Activated T-helper 9 cell treated with anti-CD3 and anti-CD28 coated beads, Interleukin-2, amount 50 U/mL, for 16 hours (primary cell): Measurements from ENCODE around the gene ALKBH4.
"Not testable (repeated sequence)": the region's sequence is repeated elsewhere in the genome, so short reads cannot be mapped to it uniquely, and the experiment has no call there.

Source experiments
- DNase-seq: peaks from one replicate; pipeline ENCODE4 v3.0.0-alpha.2; 2020; ENCODE audit warnings: low read depth

ALKBH4 gene

GRCh38 chr7:102454932-102455331, 9.7 kb downstream of the ALKBH4 start:
- DNase-seq: not testable (repeated sequence)

- no peak for DNase-seq
These were observed 10.2 kb downstream of the ALKBH4 start for GRCh38 chr7:102454468-102454867.

GRCh38 chr7:102453319-102453718, 11.3 kb downstream of the ALKBH4 start:
- no peak for DNase-seq

- DNase-seq: no peak
These were observed 12.2 kb downstream of the ALKBH4 start for GRCh38 chr7:102452451-102452850.

DNA sequence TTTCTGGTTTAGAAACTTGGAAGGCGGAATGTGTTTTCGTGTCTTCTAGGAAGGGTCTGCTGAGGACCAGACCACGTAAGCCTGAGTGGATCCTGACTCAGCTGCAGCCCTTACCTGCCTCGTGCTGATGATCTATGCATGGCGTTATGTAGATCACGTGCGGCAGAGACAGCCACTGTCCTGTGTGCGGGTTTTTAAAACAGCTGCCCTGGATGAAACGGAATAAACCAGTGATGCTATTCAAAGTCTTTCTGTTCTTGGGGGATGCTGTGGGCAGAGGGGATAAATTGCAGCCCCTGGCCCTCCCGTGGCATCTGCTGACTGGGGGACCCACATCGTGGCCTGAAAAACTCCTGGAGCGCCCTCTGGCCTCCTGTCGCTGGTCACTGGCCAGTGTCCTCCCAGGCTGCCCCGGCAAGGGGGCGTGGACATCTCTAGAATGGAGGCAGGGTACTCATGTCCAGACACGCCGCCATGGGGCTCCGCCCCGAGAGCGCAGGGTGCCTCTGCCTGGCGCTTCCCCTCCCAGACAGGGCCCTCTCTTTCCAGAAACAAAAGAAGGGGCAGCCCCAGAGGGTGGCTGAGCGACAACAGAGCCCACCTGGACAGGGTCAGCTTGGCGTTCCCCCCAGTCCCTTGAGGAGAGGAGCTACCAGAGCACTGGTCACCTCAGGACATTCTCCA, 13.2 kb downstream of the ALKBH4 start:
- no peak for DNase-seq

DNA sequence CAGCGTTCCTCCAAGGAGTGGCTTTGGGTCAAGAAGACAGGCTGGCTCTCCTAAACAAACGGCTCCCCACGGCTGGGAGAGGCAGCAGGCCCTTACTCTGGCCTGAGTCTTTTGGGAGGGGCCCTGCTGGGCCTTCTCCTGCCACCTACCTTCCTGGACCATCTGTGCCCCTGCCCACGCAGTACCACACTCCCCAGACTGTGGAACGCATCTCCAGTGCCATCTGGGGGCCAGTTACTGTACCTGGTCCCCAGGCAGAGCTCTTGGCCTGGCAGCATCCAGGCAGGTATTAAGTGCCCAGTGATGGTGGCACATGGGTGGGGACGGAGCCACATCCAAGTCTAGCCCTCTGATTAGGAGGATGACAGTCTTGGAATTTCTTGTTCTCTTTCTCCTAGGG, 14.4 kb downstream of the ALKBH4 start:
- peak; percentile 37 for DNase-seq

- DNase-seq: no peak
These were observed 15.5 kb downstream of the ALKBH4 start for GRCh38 chr7:102449136-102449535.

DNA sequence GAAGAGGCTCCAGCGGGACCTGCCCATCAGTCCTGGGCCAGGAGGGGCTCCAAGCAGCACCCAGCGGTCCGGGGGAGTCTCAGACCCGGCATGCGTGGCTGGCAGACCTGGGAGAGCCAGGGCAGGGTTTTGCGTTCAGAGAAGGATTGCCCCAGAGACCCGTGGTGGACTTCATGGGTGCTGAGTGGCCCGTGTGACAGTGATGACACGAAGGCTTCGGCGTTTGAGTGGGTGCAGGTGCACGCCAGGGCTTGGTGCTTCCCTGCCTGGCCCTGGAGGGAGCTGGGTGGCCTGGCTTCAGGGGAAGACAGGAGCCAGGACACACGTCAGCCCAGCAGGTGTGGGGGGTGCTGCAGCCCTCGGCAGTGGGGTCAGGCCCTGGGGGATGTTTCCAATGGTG, 17.4 kb downstream of the ALKBH4 start:
- no peak for DNase-seq

- DNase-seq: no peak
These were observed 18.1 kb downstream of the ALKBH4 start for GRCh38 chr7:102446387-102447156.

GRCh38 chr7:102445674-102446071, 19.0 kb downstream of the ALKBH4 start:
- no peak for DNase-seq

DNA sequence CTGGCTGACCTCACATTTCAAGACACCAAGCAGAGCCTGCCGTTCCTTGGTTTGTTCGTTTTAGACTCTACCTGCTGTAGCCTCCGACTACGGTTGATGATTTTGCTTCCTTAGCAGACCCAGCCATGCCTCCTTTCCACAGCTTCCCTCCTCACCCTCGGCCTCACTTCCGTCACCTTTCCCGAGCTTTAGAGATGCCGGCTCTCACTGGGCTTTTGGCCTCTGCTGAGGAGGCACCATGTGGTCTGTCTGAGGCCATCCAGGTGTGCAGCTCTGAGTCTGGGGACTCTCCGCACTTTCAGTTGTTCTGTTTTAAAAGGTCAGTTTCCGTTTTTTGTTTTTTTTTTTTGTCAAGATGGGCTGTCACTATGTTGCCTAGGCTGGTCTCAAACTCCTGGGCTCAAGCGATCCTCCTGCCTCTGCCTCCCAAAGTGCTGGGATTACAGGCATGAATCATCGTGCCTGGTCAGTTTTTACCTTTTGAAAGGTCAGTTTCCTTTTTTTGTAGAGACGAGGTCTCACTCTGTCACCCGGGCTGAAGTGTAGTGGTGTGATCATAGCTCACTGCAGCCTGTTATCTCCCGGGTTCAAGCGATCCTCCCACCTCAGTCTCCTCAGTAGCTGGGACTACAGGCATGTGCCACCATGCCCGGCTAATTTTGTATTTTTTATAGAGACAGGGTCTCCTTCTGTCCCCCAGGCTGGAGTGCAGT, 19.5 kb downstream of the ALKBH4 start:
- DNase-seq: no peak

DNA sequence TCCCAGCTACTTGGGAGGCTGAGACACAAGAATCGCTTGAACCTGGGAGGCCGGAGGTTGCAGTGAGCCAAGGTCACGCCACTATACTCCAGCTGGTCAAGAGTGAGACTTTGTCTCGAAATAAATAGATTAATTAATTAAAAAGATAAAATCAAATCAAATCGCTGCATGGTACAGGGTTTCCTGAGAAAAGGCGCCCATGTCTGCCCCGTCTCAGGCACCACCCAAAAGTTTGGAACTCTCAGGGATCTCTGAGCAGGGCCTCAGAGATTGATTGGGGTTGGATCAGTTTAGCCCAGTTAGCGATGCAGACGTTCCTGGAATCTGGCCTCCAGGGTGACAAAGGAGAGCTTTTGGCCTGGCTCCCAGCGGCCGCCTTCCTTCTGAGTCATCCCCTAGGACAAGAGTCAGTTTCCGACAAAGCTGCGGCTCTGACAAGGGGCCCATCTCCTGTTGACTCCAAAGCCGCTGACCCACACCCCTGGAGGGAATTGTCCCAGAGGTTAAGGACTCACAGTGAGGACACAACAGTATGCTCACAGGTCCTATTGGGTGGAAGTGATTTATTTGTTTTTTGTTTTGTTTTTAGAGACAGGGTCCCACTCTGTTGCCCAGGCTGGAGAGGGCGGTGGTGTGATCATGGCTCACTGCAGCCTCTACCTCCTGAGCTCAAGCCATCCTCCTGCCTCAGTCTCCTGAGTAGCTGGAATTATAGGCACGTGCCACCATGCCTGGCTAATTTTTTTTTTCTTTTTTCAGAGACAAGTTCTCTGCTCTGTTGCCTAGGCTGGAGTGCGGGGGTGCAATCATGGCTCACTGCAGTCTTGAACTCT, 24.5 kb downstream of the ALKBH4 start:
- no peak for DNase-seq

- no peak for DNase-seq
These were observed 28.5 kb downstream of the ALKBH4 start for GRCh38 chr7:102436118-102436517.

DNA sequence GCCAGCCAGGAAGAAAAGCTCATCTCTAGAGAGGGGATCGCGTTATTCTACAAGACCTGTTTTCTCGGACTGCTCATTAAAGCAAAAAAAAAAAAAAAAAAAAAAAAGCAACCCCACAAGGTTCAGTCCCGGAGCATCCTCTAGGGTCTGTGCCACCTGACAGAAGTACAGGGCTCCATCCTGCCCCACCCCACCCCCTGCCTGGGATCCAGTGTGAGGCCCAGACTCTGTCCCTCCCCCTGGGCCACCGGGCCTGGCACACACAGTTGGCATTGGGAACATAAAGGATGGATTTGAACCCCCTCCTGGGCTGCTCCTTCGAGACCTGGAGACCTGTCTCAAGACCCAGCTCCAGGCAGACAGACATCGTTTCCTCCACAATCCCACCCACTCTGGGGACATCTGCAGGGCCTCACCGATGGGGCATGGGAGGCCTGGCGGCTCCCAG, 30.6 kb downstream of the ALKBH4 start:
- no peak for DNase-seq

- peak; percentile 85 for DNase-seq
These were observed 31.2 kb downstream of the ALKBH4 start, which contains the start of gene ORAI2 for GRCh38 chr7:102433219-102434038. Gene ORAI2, plus strand, starts transcription at chr7:102433575. Its CDS starts 5,382 bp downstream, at chr7:102438957.

GRCh38 chr7:102432442-102433218, 32.0 kb downstream of the ALKBH4 start:
- no peak for DNase-seq

DNA sequence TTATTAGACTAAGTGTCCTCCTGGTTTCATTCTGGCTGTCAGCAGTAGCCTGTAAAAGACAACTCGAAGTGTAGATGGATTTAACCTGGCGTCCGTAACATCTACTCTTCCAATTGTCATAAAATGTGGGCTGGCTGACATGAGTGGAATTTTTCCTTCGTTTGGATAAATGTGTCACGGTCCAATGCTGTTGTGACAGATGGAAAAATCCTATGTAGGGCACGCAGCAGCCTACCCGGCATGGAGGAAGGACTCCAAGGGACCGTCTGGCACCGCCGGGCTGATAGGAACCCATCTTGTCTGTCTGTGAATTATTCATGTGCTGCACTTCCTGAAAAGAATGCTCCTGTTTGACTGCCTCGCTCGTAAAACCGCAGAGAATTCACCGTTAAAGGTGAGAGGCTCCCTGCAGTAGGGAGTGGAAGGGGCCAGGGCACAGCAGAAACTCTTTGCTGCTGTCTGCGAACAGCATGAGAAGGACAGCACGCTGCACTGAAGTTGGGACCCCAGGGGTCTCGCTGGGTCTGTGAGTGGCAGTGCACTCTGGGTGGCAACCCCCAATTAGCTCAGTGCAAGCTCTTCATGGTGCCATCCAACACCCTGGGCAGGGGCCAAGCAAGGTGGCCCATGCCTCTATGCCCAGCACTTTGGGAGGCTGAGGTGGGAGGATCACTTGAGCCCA, 32.9 kb downstream of the ALKBH4 start:
- DNase-seq: peak; percentile 45

GRCh38 chr7:102429141-102429899, 35.3 kb downstream of the ALKBH4 start:
- no peak for DNase-seq

- DNase-seq: no peak
These were observed 37.7 kb downstream of the ALKBH4 start for GRCh38 chr7:102427019-102427405.
